Stomach (tissue), 4 donors: ENCODE data around the gene PLAAT3.

Experiments used
- POLR2A ChIP-seq, 4 donors: fragments of 450-650 bp; IDR thresholded peaks; one replicate each; pipeline ENCODE4 v1.6.1; 2016; ENCODE audit warnings: antibody characterized with exemption in 4 of 4, control low read depth in 2 of 4, mild to moderate bottlenecking in 1 of 4, moderate library complexity in 1 of 4
- TF ChIP-seq, protein P1 (sequence below), 7 experiments: fragments of 450-650 bp in 4 of 7; fragments of 200-600 bp in 3 of 7; sonication (generic) in 3 of 7; IDR thresholded peaks; one replicate each; pipeline ENCODE4 v1.5.1; 2016 to 2019; ENCODE audit warnings: antibody characterized with exemption in 7 of 7, control low read depth in 2 of 7, mild to moderate bottlenecking in 1 of 7

DNA sequence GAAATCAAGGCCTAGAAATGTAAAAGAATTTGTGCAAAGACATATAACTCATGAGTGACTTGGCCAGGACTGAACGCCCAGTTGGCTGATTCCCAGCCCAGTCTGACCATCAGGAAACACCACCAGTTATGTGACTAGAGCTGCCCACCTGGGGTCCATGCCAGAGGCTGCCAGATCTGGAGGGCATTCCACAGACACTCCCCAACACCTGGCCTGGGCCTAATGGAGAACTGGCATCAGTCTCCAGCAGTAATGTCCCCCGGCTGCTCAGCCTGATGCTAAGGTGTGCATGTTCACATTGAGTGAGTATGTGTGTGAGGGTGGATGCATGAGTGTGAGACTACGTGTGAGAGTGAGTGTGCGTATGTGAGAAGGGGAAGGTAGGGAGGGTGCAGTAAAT is 15.7 kb downstream of the PLAAT3 start:
- no peak for TF ChIP-seq POLR2A (IDR thresholded peaks at IDR 0.05)
- TF ChIP-seq, protein P1, sequence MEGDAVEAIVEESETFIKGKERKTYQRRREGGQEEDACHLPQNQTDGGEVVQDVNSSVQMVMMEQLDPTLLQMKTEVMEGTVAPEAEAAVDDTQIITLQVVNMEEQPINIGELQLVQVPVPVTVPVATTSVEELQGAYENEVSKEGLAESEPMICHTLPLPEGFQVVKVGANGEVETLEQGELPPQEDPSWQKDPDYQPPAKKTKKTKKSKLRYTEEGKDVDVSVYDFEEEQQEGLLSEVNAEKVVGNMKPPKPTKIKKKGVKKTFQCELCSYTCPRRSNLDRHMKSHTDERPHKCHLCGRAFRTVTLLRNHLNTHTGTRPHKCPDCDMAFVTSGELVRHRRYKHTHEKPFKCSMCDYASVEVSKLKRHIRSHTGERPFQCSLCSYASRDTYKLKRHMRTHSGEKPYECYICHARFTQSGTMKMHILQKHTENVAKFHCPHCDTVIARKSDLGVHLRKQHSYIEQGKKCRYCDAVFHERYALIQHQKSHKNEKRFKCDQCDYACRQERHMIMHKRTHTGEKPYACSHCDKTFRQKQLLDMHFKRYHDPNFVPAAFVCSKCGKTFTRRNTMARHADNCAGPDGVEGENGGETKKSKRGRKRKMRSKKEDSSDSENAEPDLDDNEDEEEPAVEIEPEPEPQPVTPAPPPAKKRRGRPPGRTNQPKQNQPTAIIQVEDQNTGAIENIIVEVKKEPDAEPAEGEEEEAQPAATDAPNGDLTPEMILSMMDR (IDR thresholded peaks at IDR 0.05) = no peak
